K562 (cell line): ENCODE data around the gene CLK3. TPM values are rescaled to one million over a fixed set of nuclear protein-coding genes. Genes with fewer than 3 reads are reported as not detected.

Experiments
- ARID1B ChIP-seq: fragments of 450-650 bp; IDR thresholded peaks from 2 replicates; pipeline ENCODE4 v1.6.1; 2016; ENCODE audit warnings: antibody characterized with exemption, mild to moderate bottlenecking, inconsistent platforms
- POLR2B ChIP-seq: fragments of 450-650 bp; IDR thresholded peaks from 2 replicates; pipeline ENCODE4 v1.6.1; 2018; ENCODE audit warnings: low read depth; ENCODE audit not compliant: partially characterized antibody
- REST ChIP-seq, 2 experiments: fragments of 450-650 bp; formaldehyde crosslinking in 1 of 2; IDR thresholded peaks; 2 replicates each; pipeline versions ENCODE4 v1.4.0 to v1.6.1; 2014 to 2020; ENCODE audit warnings: mild to moderate bottlenecking in 2 of 2, borderline replicate concordance in 1 of 2, low read depth in 1 of 2
- polyA plus RNA-seq, 8 experiments: library from polyadenylated mRNA; depleted of rRNA in 4 of 8; stranded (reverse) in 5 of 8; unstranded in 3 of 8; fragments of >200 nt; fragmentation: Nextera tagmentation in 2 of 8; fragmentation: Illumina TruSeq in 1 of 8; extraction: Ambion mirVana in 2 of 8; extraction: Trizol in 1 of 8; gene quantifications; 2 replicates each; pipeline versions ENCODE4 v1.2.1 to v1.2.3, GENCODE V29; 2011 to 2014; ENCODE audit warnings: inconsistent platforms in 1 of 8, missing spikeins in 1 of 8
- total RNA-seq, 7 experiments: library from RNA; depleted of rRNA in 6 of 7; stranded (reverse); fragments of >200 nt in 6 of 7; fragmentation: Illumina TruSeq in 2 of 7; extraction: Trizol in 2 of 7; gene quantifications; 2 replicates each; pipeline versions ENCODE4 v1.2.1 to v1.2.3, GENCODE V29; 2011 to 2021; ENCODE audit warnings: low replicate concordance in 1 of 7

CLK3 gene
- total and polyA plus RNA-seq, 9 of the 15 experiments (the other 6 are each of a cell fraction or from before 2014, with no cell fraction given): 1.2 to 95.2 (median 51.7) TPM

- TF ChIP-seq POLR2B: peak; percentile 35
- TF ChIP-seq REST (IDR thresholded peaks at IDR 0.05; ENCODE audit: borderline replicate concordance): no peak
- no peak for TF ChIP-seq REST (CRISPR knock-in tag; IDR thresholded peaks at IDR 0.05; ENCODE audit: low read depth)
- TF ChIP-seq ARID1B: no peak
Measured at GRCh38 chr15:74630284-74631086, 14.8 kb downstream of the CLK3 start (continued).
